Anterior cingulate cortex (tissue), 58 donors: ENCODE measurements around the gene JADE2.
"Not testable (repeated sequence)": the region's sequence is repeated elsewhere in the genome, so short reads cannot be mapped to it uniquely, and the experiment has no call there.

Experiments used
- DNase-seq, 58 donors: peaks; one replicate each; lab custom pipeline; 2025; lab: John Stamatoyannopoulos, UW

JADE2 gene

GRCh38 chr5:134524826-134525682 lies at the start of gene JADE2:
Gene JADE2, plus strand, starts transcription at chr5:134525670. Its CDS starts 10,188 bp downstream, at chr5:134535858.
- DNase-seq, result peak in 53 of 58 donors; percentile 17 to 79 (median 61)

GRCh38 chr5:134477462-134478245 lies 47.8 kb upstream of the JADE2 start:
- DNase-seq, result no peak

GRCh38 chr5:134479839-134480238 lies 45.6 kb upstream of the JADE2 start:
- DNase-seq, result peak in 1 of 58 donors; percentile 3

GRCh38 chr5:134489227-134489944 lies 36.1 kb upstream of the JADE2 start:
- DNase-seq, result no peak

GRCh38 chr5:134490255-134490924 lies 35.1 kb upstream of the JADE2 start:
- no peak for DNase-seq

- no peak for DNase-seq
Measured at GRCh38 chr5:134490925-134491271, 34.6 kb upstream of the JADE2 start.

GRCh38 chr5:134491841-134492442 lies 33.5 kb upstream of the JADE2 start:
- no peak for DNase-seq

GRCh38 chr5:134492568-134492967 lies 32.9 kb upstream of the JADE2 start:
- no peak for DNase-seq

GRCh38 chr5:134493461-134494055 lies 31.9 kb upstream of the JADE2 start:
- DNase-seq, result no peak

GRCh38 chr5:134494780-134495179 lies 30.7 kb upstream of the JADE2 start:
- DNase-seq, result no peak

- DNase-seq, result not testable (repeated sequence)
Measured at GRCh38 chr5:134499905-134500304, 25.6 kb upstream of the JADE2 start.

GRCh38 chr5:134500699-134501430 lies 24.6 kb upstream of the JADE2 start:
- no peak for DNase-seq

- DNase-seq, result no peak
Measured at GRCh38 chr5:134502259-134502658, 23.2 kb upstream of the JADE2 start.

GRCh38 chr5:134503088-134503936 lies 22.2 kb upstream of the JADE2 start:
- DNase-seq, result peak in 7 of 58 donors; percentile 4 to 53 (median 19)

- no peak for DNase-seq
Measured at GRCh38 chr5:134503937-134504437, 21.5 kb upstream of the JADE2 start.

GRCh38 chr5:134504629-134505300 lies 20.7 kb upstream of the JADE2 start:
- no peak for DNase-seq
